Stimulated activated CD4-positive, alpha-beta T cell treated with anti-CD3 and anti-CD28 coated beads, Interleukin-4, amount 100 ng/mL, for 1 hour (primary cell): ENCODE results near the gene TMCO4.
A peak's percentile ranks its signal among the peaks of the same experiment; 100 is the strongest.

Experiments used
- DNase-seq: peaks from one replicate; pipeline ENCODE4 v3.0.0-alpha.2; 2020

TMCO4 gene

GRCh38 chr1:19744335-19744743 lies 55.4 kb downstream of the TMCO4 start:
- no peak for DNase-seq

GRCh38 chr1:19743793-19744192 lies 55.9 kb downstream of the TMCO4 start:
- no peak for DNase-seq

- no peak for DNase-seq
Measured at GRCh38 chr1:19743180-19743579, 56.5 kb downstream of the TMCO4 start.

- DNase-seq, result no peak
Measured at GRCh38 chr1:19739628-19740027, 60.1 kb downstream of the TMCO4 start.

GRCh38 chr1:19738669-19739068 lies 61.0 kb downstream of the TMCO4 start:
- no peak for DNase-seq

- no peak for DNase-seq
Measured at GRCh38 chr1:19738076-19738475, 61.6 kb downstream of the TMCO4 start.

- DNase-seq, result no peak
Measured at GRCh38 chr1:19737104-19737825, 62.5 kb downstream of the TMCO4 start.

- DNase-seq, result no peak
Measured at GRCh38 chr1:19735440-19736127, 64.1 kb downstream of the TMCO4 start.

- no peak for DNase-seq
Measured at GRCh38 chr1:19734472-19734999, 65.2 kb downstream of the TMCO4 start.

- no peak for DNase-seq
Measured at GRCh38 chr1:19734056-19734455, 65.7 kb downstream of the TMCO4 start.

GRCh38 chr1:19733615-19734014 lies 66.1 kb downstream of the TMCO4 start:
- no peak for DNase-seq

- DNase-seq, result no peak
Measured at GRCh38 chr1:19731311-19731821, 68.3 kb downstream of the TMCO4 start.

GRCh38 chr1:19730793-19731192 lies 68.9 kb downstream of the TMCO4 start:
- DNase-seq, result no peak

GRCh38 chr1:19730232-19730631 lies 69.5 kb downstream of the TMCO4 start:
- no peak for DNase-seq

GRCh38 chr1:19728413-19729145 lies 71.1 kb downstream of the TMCO4 start:
- no peak for DNase-seq

- DNase-seq, result no peak
Measured at GRCh38 chr1:19725606-19726005, 74.1 kb downstream of the TMCO4 start.

GRCh38 chr1:19723874-19724273 lies 75.8 kb downstream of the TMCO4 start:
- DNase-seq, result no peak

- no peak for DNase-seq
Measured at GRCh38 chr1:19720973-19721372, 78.7 kb downstream of the TMCO4 start.

GRCh38 chr1:19720174-19720573 lies 79.5 kb downstream of the TMCO4 start:
- no peak for DNase-seq

- no peak for DNase-seq
Measured at GRCh38 chr1:19717467-19717866, 82.2 kb downstream of the TMCO4 start.

- DNase-seq, result peak; percentile 85
Measured at GRCh38 chr1:19715334-19716203, 84.1 kb downstream of the TMCO4 start.

GRCh38 chr1:19712928-19713327 lies 86.8 kb downstream of the TMCO4 start:
- DNase-seq, result no peak
